GM19324 (cell line): ENCODE results near the gene C3orf52.

Source experiments
- ATAC-seq: cut with Tn5 transposase; IDR thresholded peaks from one replicate; pipeline ENCODE4 v1.9.1; 2021; ENCODE audit warnings: mild to moderate bottlenecking, moderate library complexity; ENCODE audit not compliant: unreplicated experiment, low FRiP score

The C3orf52 gene

DNA sequence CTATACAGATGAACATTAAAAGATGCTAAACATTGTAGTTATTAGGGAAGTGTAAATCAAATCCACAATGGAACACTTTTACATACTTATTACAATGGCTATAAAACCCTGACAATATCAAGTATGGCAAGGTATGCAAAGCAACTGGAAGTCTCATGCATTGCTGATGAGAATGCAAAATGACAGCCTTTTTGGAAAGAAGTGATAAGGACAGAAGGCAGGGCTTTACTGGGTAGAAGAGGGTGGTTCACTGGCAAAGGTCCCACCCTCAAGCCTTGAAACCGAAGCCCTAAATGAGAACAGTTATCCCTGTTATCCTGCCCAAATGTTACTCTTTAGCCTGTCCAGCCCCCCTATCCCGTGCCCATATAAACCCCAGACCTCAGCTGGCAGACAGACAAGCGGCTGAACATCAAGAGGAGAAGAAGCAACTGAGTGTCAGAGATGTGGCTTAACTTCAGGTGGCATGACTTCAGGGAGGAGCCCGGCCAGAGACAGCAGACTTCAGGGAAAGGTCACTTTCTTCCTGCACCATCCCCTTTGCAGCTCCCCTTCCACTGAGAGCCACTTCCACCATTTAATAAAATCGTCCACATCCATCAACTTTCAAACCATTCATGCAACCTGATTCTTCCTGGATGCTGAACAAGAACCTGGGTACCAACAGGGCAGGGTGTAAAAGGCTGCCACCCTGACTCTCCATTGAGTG lies 47.6 kb downstream of the C3orf52 start:
- ATAC-seq = no peak

DNA sequence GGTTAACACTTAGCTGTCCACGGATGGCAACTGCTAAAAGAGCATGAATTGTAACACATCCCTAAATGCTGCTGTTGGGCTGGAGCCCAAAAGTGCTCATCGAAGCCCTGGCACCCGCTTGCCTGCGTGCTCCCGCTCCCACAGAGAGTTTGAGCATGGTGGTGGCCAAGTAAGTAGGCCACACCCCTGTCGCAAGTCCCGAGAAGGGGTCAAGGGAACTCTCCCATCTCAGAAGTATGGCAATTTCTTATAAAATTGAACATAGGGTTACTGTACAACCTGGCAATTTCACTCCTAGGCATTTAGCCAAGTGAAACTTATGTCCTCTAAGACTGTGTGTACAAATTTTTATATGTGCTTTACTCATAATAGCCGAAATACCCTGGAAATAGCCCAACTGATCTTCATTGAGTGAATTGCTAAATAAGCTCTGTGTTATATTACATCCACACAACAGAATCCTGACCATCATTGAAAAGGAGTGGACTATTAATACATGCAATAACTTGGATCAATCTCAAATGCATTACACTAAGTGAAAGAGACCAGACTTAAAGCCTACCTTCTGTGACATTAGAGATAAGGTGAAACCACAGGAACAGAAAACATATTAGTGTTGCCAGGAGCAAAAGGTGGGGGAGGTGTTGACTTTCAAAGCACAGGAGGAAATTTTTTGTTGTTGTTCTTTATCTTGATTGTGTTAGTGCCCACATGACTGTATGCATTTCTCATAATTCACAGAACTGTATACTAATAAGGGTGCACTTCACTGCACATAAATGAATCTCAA lies 48.3 kb downstream of the C3orf52 start:
- no peak for ATAC-seq

DNA sequence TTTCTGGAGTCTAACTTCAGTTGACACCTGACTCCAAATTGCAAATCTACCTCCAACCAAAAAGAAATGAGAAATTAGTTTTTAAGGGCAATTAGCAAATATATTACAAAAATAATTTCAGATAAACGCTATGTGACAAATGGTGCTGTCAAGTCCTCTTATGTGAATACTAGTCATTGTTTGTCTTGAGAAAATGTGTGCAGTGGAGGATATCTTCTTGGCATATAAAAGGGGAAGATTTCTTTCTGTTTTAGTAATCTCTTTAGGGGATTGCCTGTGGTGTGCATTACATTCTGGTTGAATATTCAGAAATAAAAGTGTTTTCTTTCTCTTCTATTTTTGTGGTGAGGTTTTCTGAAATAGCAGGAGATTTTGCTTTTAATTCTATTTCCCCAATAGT lies 49.9 kb downstream of the C3orf52 start:
- no peak for ATAC-seq

DNA sequence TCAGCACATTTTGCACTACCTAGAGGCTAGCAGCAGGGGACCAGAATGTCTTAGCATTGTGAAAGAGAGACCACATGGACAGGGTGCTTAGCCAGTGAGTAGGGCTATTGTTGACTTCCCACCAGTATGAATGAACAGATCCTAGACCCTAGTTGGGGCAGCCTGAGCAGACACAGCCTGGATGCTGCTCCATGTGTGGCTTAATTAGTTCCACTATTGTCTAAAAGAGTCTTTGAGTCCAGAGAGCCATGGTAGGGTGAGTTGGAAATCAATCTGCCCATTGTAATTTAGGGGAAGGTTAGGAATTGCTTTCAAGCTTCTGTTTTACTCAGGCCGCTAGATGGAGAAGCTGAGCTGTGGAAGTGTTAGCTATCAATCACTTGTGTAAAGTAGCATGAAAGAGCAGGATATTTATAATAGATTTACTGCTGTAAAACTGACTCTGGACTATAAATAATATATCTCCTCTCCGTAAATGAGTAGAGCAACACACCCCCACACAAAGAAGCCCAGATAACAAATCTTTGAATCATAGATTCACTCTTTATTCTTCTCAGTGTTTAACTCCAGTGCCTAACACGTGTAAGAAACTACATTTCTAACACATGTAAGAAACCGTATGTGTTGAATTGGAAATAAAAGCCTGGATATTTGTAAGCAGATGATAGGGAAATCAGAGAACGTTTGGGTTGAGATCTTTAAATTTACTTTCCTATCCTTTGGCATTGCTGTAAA lies 50.9 kb downstream of the C3orf52 start:
- ATAC-seq = no peak

DNA sequence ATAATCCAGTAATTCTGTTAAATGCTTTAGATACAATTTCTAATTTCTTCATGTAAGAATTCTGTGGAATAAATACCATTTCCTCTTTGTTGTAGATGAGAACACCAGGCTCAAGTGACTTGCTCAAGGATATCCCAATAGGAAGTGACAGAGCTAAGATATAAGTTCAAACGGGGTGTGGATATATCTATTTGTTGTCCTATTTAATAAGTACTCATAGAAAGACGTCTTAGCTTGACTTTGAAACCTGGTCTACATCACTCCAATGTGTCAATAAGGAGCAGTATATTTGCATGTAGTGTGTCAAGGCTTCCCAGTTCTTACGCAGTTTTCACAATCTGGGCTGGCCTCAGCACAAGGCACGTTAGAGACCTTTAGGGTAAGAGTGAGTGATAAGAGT lies 51.6 kb downstream of the C3orf52 start:
- ATAC-seq = no peak

DNA sequence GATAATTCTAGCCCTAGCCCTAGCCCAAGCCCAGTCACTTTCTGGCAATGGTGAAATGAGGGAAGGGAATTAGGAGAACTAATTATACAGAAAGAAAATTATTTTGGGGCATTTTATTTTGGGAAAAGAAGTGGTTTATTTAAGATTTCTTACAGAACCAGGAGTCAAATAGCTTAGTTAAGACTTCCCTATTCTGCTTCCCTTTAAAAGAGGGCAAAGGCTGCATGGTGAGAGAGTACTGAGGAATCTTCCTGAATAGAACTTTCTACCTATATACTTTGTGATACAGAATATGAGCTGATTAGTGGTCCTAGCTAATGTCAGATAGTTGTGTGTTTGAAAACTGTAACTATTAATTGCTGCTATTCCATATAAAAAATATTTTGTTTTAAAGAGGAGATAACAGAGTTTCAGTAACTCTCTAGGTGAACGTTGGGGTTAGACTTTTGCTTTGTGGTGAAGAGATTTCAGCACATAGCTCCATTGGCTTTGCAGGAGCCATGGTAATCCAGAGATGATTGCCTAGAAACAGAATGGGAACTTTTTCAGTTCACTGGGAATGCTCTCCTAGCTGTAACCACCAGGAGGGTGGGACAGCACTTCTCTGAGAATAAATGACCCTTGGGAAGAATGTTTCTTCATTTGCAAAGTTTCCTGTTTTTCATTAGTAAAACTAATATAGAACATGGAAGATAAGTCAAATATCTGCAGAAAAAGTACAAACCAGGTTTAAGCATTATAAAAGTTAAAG lies 52.2 kb downstream of the C3orf52 start:
- ATAC-seq = no peak

DNA sequence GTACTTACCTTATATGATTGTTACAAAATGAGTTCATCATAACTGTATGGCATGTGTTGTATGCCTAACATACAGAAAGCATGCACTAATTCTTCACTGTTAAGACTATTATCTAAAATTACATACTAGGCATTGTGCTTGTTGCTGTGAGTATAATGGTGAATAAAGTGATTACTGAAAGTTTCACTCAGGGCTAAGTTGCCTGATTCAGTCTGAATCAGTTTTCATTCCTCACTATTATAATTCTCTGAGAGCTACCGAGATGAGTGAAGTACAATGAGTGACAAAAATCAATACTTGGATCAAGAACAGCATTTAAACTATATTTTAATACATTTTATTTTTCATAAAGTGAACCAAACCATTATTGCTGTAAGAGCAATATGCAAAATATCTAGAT lies 54.4 kb downstream of the C3orf52 start:
- ATAC-seq = no peak

DNA sequence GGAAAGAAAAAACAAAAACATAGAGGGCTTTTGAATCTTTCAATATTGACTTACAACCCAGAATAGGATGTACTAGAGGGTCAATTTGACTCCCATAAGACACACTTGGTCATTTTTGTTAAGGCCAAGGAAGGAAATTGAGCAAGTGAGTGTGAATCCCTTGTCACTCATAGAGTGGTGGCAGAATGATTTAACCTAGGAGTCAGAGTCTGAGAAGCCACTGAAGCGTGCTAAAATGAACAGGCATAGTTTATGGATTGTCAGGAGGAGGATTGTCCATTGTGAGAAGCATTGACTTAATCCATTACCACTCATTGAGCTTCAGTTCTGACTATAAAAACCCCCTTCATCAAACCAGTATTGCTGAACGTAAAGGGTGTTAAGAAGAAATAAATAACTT lies 55.1 kb downstream of the C3orf52 start:
- no peak for ATAC-seq

DNA sequence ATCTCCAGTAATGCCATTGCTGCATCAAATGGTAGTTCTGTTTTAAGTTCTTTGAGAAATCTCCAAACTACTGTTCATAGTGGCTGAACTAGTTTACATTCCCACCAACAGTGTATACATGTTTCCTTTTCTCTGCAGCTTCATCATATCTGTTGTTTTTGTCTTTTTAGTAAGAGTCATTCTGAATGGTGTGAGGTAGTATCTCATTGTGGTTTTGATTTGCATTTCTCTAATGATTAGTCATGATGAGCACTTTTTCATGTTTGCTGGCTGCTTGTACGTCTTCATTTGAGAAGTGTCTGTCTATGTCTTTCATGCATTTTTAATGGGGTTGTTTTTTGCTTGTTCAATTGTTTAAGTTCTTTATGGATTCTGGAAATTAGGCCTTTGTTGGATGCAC lies 57.1 kb downstream of the C3orf52 start:
- ATAC-seq = no peak

DNA sequence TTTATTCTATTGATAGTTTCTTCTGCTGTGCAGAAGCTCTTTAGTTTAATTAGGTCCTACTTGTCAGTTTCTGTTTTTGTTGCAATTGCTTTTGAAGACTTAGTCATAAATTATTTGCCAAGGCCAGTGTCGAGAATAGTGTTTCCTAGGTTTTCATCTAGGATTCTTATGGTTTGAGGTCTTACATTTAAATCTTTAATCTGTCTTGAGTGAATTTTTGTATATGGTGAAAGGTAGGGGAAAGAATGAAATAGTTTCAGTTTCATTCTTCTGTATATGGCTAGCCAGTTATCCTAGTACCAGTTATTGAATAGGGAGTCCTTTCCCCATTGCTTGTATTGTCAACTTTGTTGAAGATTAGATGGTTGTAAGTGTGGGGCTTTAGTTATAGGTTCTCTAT lies 57.5 kb downstream of the C3orf52 start:
- no peak for ATAC-seq

DNA sequence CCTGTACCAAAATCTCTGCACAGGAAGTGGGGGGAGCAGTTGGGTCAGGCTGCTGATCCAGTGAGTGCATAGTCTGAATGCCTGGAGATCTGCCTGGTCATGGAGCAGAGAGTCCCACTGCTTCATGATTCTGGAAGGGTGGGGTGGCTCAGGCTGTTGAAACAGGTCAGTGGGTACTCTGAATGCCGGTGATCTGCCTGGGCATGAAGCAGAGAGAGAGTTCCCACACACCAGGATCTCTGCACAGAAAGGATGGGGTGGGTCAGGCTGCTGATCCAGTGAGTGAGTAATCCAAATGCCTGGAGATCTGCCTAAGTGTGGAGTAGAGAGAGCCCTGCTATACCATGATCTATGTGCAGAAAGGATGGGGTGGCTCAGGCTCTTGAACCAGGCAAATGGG lies 62.9 kb downstream of the C3orf52 start:
- ATAC-seq = no peak

DNA sequence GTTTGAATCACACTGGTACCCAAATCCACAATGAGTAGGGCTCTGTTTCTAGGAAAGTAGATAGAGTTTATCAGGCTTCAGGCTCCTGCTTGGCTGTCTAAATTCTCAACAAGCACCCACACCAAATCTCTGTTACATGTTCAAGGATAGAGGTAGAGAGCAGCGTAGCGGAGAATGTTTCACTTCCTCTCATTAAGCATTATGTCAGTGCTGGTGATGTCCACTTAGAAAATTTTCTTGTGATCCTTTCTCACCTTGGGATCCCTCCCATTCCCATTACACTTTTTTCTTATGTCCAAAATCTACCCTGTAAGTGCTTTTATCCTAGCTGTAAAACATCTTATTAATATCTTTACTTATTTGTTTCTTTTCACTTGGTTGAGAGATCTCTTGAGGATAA lies 81.6 kb downstream of the C3orf52 start:
- no peak for ATAC-seq
